HG03439 (cell line): ENCODE results near the gene ZBTB39.
"Not testable (repeated sequence)": the region's sequence is repeated elsewhere in the genome, so short reads cannot be mapped to it uniquely, and the experiment has no call there.

ENCODE experiments used
- ATAC-seq: cut with Tn5 transposase; IDR thresholded peaks from one replicate; pipeline ENCODE4 v1.9.1; 2021; ENCODE audit warnings: mild to moderate bottlenecking, moderate library complexity; ENCODE audit not compliant: unreplicated experiment

Gene ZBTB39

DNA sequence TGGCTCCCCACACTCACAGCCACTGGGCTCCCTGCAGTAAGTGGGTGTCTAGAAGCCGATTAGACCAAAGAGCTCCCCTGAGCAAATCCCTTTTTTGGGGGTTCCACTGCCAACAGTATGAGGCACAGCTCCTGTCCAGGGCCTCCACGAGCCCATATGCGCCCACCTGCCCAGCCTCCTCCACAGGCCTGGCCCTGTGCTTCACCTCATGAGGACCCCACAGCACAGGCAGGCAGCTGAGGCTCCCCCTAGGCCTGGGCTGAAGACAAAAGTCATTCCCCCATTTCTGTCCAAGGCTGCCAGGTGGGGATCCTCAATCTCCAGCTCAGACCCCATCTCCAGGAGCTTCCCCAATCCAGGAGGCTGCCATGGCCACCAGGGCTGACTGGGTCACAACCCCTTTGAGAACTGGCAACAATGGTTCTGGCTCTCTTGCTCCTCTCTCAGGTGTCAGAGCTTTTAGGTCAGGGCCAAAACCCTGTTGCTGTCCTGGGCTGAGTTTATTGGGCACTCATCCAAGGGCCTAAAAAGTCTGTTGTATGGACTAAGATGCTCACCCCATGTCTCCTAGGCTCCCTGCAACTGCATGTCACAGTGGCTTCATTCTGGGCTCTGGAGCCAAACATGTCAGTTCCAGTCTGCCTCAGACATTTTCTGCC, 23.6 kb downstream of the ZBTB39 start:
- not testable (repeated sequence) for ATAC-seq

DNA sequence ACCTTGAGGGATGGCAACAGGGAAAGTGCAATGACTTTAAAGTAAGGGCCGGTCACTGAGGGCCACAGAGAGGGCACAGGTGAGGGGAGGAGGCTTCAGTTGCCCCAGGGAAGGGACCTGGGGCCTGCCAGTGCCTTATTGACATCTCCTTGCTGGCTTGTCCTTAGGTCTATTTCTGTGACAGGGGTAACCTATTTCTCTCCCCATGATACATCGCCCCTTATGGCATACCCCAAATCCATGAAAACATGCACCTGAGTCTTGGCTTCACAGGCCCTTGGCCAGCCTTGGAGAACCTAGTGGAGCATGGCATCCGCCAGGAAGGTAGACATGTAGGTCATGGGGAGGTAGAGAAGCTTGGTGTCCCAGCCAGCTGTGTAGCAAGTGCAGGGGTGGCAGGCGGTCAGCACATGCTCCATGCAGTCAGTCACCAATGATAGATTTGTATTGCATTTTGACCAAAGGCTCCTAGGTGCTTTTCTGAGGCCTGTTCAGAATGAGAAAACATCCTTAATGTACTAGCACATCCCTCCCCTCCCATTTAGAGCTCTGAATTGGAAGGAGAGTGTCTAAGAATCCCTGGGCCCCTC, 25.3 kb downstream of the ZBTB39 start:
- ATAC-seq = no peak

DNA sequence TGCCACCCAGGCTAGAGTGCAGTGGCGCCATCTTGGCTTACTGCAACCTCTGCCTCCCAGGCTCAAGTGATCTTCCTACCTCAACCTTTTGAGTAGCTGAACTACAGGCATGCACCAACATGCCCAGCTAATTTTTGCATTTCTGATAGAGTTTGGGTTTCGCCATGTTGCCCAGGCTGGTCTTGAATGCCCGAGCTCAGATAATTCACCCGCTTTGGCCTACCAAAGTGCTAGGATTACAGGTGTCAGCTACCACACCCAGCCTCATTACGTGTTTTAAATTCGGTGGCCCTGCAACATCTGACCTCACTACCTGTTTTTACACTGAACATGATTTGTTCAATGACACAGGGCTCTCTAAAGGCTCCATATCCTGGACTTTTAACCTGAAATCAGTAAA, 26.1 kb downstream of the ZBTB39 start:
- ATAC-seq = no peak

DNA sequence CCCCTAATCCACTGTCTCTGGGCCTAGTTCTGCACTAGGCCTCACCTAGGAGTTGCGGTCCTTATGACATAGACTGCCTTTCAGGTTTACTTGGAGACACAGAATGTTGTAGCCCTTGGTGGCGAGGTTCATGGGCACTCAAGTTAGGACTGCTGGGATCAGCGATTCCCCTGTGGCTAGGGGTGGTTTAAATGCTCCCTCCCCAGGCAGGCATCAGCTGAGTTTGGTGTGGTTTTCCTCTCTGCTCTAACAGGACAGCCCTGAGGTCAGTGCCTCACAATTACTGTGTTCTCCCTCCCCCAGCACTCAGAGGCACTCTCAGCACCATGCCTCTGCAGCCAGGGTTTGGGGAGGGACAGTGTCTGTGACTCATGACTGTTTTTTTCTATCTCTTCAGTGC, 26.7 kb downstream of the ZBTB39 start:
- ATAC-seq = no peak

DNA sequence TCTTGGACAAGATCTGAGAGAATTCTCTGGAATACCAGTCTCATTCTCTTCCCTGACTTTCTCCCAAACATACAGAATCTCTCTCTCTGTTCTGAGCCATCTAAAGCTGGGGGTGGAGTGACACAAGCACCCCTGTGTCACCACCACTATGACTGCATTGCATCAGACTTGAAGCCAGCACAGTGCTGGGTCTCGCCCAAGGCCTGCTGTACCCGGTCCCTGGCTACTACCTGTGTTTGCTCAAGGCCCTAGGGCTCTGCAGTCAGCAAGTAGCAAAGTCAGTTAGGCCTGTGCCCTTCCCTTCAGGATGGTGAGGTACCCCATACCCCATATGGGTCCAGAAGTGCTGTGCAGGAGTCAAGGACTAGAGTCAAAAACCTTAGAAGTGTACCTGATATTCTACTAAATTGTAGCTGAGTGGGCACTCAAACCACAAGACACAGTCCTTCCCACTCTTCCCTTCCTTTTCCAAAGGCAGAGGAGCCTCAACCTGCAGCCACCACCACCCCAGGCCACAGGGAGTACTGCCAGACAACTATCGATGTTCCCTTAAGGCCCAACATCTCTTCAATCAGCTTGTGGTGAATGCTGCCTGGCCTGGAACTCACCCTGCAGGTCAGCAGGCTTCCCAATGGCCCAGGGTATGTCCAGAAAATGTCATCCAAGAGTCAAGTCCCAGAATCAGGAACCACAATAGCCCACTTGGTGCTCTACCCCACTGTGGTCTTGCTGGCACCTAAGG, 27.8 kb downstream of the ZBTB39 start:
- ATAC-seq = no peak

DNA sequence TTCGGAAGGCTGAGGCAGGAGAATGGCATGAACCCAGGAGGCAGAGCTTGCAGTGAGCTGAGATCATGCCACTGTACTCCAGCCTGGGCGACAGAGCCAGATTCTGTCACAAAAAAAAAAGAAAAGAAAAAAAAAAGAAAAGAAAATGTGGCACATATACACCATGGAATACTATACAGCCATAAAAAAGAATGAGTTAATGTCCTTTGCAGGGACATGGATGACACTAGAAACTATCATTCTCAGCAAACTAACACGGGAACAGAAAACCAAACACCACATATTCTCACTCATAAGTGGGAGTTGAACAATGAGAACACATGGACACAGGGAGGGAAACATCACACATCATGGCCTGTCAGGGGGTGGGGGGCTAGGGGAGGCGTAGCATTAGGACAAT, 29.0 kb downstream of the ZBTB39 start:
- not testable (repeated sequence) for ATAC-seq

DNA sequence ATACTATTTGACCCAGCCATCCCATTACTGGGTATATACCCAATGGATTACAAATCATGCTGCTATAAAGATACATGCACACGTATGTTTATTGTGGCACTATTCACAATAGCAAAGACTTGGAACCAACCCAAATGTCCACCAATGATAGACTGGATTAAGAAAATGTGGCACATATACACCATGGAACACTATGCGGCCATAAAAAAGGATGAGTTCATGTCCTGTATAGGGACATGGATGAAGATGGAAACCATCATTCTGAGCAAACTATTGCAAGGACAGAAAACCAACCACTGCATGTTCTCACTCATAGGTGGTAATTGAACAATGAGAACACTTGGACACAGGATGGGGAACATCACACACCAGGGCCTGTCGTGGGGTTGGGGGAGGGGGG, 32.1 kb downstream of the ZBTB39 start:
- ATAC-seq = not testable (repeated sequence)

DNA sequence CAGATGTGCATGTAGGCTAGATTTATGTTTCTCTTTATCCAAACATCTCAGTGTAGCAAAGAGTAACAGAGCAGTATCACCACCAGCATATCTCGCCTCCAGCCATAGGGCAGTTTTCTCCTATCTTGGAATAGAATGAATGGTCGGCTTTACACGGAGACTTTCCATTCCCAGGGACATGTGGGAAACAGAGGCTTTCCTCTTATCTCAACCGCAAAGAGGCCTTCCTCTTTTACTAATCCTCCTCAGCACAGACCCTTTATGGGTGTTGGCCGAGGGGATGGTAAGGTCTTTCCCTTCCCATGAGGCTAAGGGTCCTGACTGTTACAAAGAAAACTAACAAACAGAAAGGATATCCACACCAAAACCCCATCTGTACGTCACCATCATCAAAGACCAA, 37.4 kb downstream of the ZBTB39 start:
- ATAC-seq = not testable (repeated sequence)

DNA sequence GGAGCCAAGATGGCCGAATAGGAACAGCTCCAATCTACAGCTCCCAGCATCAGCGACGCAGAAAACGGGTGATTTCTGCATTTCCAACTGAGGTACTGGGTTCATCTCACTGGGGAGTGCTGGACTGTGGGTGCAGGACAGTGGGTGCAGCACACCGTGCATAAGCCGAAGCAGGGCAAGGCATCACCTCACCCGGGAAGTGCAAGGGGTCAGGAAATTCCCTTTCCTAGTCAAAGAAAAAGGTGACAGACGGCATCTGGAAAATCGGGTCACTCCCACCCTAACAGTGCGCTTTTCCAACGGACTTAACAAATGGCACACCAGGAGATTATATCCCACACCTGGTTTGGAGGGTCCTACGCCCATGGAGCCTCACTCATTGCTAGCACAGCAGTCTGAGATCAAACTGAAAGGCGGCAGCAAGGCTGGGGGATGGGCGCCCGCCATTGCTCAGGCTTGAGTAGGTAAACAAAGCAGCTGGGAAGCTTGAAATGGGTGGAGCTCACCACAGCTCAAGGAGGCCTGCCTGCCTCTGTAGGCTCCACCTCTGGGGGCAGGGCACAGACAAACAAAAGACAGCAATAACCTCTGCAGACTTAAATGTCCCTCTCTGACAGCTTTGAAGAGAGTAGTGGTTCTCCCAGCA, 40.2 kb downstream of the ZBTB39 start:
- ATAC-seq = not testable (repeated sequence)

DNA sequence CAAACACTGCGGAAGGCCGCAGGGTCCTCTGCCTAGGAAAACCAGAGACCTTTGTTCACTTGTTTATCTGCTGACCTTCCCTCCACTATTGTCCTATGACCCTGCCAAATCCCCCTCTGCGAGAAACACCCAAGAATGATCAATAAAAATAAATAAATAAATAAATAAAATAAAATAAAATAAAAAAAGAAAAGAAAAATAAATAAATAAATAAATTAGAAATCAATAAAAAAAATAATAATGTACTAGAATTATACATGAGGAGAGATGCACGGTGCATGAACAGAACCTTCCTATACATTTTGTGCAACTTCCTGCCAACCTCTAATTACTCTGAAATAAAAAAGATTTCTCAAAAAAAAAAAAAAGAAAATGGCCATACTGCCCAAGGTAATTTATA, 41.2 kb downstream of the ZBTB39 start:
- ATAC-seq = not testable (repeated sequence)

DNA sequence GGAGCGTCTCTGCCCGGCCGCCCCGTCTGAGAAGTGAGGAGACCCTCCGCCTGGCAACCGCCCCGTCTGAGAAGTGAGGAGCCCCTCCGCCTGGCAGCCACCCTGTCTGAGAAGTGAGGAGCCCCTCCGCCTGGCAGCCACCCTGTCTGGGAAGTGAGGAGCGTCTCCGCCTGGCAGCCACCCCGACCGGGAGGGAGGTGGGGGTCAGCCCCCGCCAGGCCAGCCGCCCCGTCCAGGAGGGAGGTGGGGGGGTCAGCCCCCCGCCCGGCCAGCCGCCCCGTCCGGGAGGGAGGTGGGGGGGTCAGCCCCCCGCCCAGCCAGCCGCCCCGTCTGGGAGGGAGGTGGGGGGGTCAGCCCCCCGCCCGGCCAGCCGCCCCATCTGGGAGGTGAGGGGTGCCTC, 42.8 kb downstream of the ZBTB39 start:
- ATAC-seq = not testable (repeated sequence)

DNA sequence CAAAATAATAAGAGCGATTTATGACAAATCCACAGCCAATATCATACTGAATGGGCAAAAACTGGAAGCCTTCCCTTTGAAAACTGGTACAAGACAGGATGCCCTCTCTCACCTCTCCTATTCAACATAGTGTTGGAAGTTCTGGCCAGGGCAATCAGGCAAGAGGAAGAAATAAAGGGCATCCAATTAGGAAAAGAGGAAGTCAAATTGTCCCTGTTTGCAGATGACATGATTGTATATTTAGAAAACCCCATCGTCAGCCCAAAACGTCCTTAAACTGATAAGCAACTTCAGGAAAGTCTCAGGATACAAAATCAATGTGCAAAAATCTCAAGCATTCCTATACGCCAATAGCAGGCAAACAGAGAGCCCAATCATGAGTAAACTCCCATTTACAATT, 44.1 kb downstream of the ZBTB39 start:
- ATAC-seq = not testable (repeated sequence)

DNA sequence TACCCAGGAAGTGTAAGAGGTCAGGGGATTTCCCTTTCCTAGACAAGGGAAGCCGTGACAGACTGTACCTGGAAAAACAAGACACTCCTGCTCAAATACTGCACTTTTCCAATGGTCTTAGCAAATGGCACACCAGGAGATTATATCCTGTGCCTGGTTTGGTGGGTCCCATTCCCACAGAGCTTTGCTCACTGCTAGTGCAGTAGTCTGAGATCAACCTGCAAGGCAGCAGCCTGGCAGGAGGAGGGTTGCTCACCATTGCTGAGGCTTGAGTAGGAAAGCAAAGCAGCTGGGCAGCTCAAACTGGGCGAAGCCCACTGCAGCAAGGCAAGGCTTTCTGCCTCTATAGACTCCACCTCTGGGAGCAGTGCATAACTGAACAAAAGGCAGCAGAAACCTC, 47.9 kb downstream of the ZBTB39 start:
- ATAC-seq = no peak

DNA sequence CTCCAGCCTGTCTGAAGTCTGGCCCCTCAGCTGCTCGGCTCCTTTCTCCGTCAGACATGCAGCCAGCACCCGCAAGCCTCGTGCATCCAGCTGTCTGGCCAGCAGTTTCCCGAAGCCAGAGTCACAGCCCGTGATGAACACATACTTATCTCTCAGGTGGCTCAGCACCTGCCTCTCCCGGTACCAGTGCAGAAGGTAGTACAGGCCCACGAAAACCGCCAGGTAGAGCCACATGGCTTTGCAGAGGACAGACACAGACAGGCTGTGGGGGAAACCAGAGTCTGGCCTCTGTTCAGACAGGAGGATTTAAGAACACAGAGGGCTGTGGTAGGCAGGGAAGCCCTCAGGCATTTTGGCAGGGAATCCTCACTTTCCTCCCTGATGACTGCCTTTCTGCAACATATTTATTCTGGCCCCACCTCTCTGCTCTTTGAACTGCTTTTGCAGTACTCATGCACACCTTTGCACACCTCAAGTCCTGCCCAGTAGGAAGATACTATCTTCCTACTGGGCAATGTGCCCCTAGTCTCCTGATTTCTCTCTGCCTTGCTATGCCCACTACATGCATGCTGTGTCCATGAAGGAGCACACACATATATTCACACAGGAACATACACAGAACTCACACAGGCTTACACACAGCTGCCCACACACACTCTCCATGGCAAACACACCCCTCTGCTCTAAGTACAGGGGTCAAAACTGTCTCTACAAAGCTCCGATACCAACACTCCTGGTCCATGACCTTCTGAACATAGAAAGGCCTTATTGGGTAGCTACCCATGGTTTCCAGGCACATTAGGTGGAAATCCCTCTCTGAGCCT, 48.9 kb downstream of the ZBTB39 start, which contains the start of gene RDH16:
TSS of gene RDH16 (minus strand) at position 380 of the 824 bp plus-strand sequence. CDS start at position 234, 146 bp downstream.
- ATAC-seq = no peak

DNA sequence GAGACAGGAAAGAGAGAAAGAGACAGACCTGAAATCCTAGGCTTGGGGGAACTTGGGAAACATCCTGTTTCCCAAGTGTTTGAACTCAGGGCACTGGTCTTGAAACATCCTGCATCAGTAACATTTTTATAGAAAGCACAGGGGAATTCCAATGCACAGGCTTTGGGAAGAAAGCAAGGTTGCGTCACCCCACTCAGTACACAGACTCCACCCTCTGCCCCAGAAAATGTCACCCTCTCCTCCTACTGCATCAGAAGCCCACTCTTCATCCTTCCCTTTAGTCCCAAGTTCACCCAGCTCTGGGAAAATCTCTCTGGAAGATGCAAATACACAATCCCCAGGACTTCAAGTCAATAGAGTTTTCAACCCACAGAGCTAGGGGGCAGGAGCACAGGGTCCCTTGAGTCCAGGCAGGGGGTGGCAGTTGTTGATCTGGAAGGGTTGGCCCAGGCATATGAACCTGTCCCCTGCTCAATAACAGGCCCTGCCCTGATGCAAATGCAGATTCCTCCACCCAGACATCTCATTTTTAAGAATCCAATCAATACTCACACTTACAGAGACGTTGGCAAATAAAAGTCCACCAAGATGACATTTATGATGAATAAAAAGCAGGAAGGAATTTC, 50.6 kb downstream of the ZBTB39 start:
- ATAC-seq = no peak

DNA sequence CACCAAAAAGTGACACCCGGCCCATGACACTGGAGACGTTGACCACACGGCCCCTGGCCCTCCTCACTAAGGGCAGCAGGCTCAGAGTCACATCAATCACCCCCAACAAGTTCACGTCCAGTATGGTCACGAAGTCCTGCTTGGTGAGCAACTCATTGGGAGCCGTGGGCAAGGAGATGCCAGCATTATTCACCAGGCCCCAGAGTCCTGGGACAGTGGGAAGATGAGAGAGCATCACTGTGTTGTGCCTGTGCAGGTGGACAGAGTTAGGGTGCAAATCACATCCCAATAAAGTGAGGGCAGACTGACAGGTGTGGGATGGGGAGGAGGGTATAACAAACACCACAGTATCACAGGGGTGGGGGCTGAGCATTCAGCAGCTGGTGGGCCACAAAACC, 51.4 kb downstream of the ZBTB39 start:
- no peak for ATAC-seq

DNA sequence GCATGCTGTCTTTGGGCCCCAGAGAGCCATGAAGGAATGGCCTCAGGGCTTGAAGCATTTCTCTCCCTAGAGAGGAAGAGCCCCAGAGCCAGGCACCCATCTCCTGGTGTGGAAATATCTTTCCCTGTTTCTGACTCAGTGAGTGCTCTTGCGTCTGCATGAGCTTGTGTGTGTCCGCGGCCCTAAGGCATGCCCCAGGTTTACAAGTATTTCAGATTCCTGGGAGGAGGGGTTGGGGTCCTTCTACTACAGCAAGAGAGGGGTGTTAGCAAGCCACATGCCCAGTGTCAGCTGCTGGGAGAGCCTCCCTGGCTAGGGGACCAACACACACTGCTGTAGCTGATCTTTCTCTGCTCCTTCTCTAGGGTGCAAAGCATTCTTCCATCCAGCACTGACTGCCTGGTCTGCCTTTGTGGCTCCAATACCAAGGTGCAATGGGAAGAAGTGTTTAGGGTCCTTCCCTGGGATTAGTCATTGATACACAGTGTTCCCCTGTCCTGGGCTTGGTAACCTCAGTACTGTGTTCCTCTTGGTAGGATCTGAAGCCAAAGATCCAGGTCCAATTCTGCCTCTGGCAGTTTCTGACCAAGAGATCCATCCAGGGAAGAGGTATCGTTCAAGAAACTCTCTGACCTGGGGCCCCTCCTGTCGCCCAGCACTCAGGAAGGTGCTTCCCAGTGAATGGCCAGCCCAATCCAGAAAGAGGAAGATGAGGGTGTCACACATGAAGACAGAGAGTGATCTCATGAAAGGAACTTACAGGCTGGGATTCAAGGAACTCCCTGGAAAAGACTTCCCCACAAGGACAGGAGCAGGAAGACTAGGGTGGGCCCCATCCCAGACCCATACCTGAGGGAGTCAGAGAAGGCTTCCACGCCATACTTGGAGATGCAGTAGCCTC, 52.0 kb downstream of the ZBTB39 start:
- ATAC-seq = no peak

DNA sequence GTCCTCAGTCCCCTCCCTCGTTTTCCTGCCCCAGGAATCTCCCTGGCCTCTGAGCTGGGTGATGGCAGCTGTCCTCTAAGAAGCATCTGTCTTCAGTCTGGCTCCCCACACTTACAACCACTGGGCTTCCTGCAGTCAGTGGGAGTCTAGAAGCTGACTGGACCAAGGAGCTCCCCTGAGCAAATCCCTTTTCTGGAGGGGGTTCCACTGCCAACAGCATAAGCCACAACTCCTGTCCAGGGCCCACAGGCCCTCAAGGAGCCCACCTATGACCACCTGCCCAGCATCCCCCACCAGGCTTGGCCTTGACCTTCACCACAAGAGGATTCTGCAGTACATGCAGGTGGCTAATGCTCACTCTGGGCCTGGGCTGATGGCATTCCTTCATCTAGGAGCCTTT, 53.0 kb downstream of the ZBTB39 start:
- ATAC-seq = no peak
